HepG2 (cell line): ENCODE data around the gene IL3RA. TPM values are rescaled to one million over a fixed set of nuclear protein-coding genes. Genes with fewer than 3 reads are reported as not detected.
A peak's percentile ranks its signal among the peaks of the same experiment; 100 is the strongest.
"Not testable (repeated sequence)": the region's sequence is repeated elsewhere in the genome, so short reads cannot be mapped to it uniquely, and the experiment has no call there.

ENCODE experiments used
- ATAC-seq: fragments of 200-7000 bp; cut with Tn5 transposase; 3 replicates; pipeline ENCODE4 v1.9.1; 2020; ENCODE audit warnings: mild to moderate bottlenecking, moderate library complexity
- BruUV-seq: library from RNA; stranded (reverse); fragments of 400-500 nt; replicated peaks from 2 replicates; lab custom pipeline; 2021; lab: Mats Ljungman, UMichigan
- CTCF ChIA-PET: fragments of 300-600 bp; formaldehyde crosslinking; extraction: SDS; loops from one replicate; lab custom pipeline; 2021; ENCODE audit warnings: low total read pairs, inconsistent platforms, low intra/inter-chr PET ratio; lab: Yijun Ruan, JAX
- POLR2A ChIA-PET: fragments of 350-600 bp; sonication (Branson Sonifier 250); formaldehyde crosslinking; loops from one replicate; lab custom pipeline; 2020; ENCODE audit warnings: antibody characterized with exemption, inconsistent platforms; lab: Yijun Ruan, JAX
- DNase-seq: peaks from one replicate; pipeline ENCODE4 v3.0.0-alpha.2; 2015; ENCODE audit warnings: low spot score
- FAIRE-seq: peaks from 3 replicates; lab custom pipeline; 2011; peaks lifted over from hg19 to GRCh38; lab: Jason Lieb, UNC
- H2AFZ ChIP-seq: one replicate; pipeline ENCODE4 v1.6.1; 2011; ENCODE audit warnings: low read length, inconsistent platforms
- H3K27ac ChIP-seq: fragments of 300-600 bp; 3 replicates; pipeline ENCODE4 v1.8.0; 2011; ENCODE audit warnings: mixed run types, mild to moderate bottlenecking, mixed read lengths, low read length, inconsistent platforms; ENCODE audit not compliant: insufficient read depth; ENCODE audit errors: extremely low read length
- H3K27me3 ChIP-seq, 2 experiments: fragments of 200-600 bp in 1 of 2; 2 replicates in 1 of 2; 3 replicates in 1 of 2; pipeline versions ENCODE4 v1.6.0 to v1.8.0; 2011; ENCODE audit warnings: low read length in 2 of 2, mild to moderate bottlenecking in 2 of 2, moderate library complexity in 2 of 2, inconsistent platforms in 1 of 2; ENCODE audit not compliant: insufficient read depth in 2 of 2, control insufficient read depth in 1 of 2
- H3K36me3 ChIP-seq, 2 experiments: fragments of 200-600 bp in 1 of 2; replicated peaks in 1 of 2; 2 replicates in 1 of 2; 3 replicates in 1 of 2; pipeline versions ENCODE4 v1.5.1 to v1.8.0; 2011; ENCODE audit warnings: low read length in 2 of 2, inconsistent platforms in 1 of 2; ENCODE audit not compliant: insufficient read depth in 2 of 2, control insufficient read depth in 1 of 2
- H3K4me1 ChIP-seq: 2 replicates; pipeline ENCODE4 v1.5.1; 2012; ENCODE audit warnings: low read length, inconsistent platforms; ENCODE audit not compliant: insufficient read depth
- H3K4me2 ChIP-seq: 2 replicates; pipeline ENCODE4 v1.6.0; 2011; ENCODE audit warnings: low read depth, low read length, inconsistent platforms
- H3K4me3 ChIP-seq, 3 experiments: fragments of 200-600 bp in 1 of 3; sonication (generic), shearing (Covaris generic) in 1 of 3; replicated peaks in 1 of 3; 2 replicates each; pipeline ENCODE4 v1.5.1; 2011 to 2016; ENCODE audit warnings: low read length in 3 of 3, inconsistent platforms in 2 of 3, low read depth in 2 of 3, mild to moderate bottlenecking in 2 of 3, control low read depth in 1 of 3, mixed read lengths in 1 of 3; ENCODE audit not compliant: insufficient read depth in 1 of 3
- H3K79me2 ChIP-seq: one replicate; pipeline ENCODE4 v1.6.1; 2011; ENCODE audit warnings: low read length, inconsistent platforms; ENCODE audit not compliant: insufficient read depth
- H3K9ac ChIP-seq: 2 replicates; pipeline ENCODE4 v1.6.0; 2011; ENCODE audit warnings: mild to moderate bottlenecking, low read depth, low read length, inconsistent platforms; ENCODE audit not compliant: insufficient read depth
- H3K9me3 ChIP-seq: 2 replicates; pipeline ENCODE4 v1.5.1; 2012; ENCODE audit warnings: mild to moderate bottlenecking, low read length
- H4K20me1 ChIP-seq: 2 replicates; pipeline ENCODE4 v1.6.0; 2011; ENCODE audit warnings: inconsistent platforms, mild to moderate bottlenecking, low read length, moderate library complexity; ENCODE audit not compliant: insufficient read depth
- POLR2AphosphoS2 ChIP-seq: IDR thresholded peaks from 2 replicates; pipeline ENCODE4 v1.6.1; 2011; ENCODE audit warnings: low read depth, low read length, improper control_type of control experiment
- ZBTB20 ChIP-seq: sonication (generic); formaldehyde crosslinking; IDR thresholded peaks from 2 replicates; pipeline ENCODE4 v1.8.1; 2023; ENCODE audit warnings: missing genetic modification reagents, low read depth, mild to moderate bottlenecking, borderline replicate concordance
- WGBS: methylation state at CpG from one replicate; pipeline ENCODE4 v1.1.6; 2017; ENCODE audit warnings: low lambda C conversion rate; 5-methylcytosine and 5-hydroxymethylcytosine counted together
- in situ Hi-C: cut with HindIII; loops from 2 replicates; pipeline ENCODE4 v1.10.0; 2017; ENCODE audit warnings: low pct_unique_long_range_greater_than_20kb; ENCODE audit not compliant: extremely low pct_ligation_motif_present
- intact Hi-C: fragments of 100-400 bp; cut with micrococcal nuclease; formaldehyde crosslinking; loops from one replicate; pipeline ENCODE4 v1.10.0; 2022; ENCODE audit not compliant: unreplicated experiment
- polyA plus RNA-seq, 8 experiments: library from polyadenylated mRNA; depleted of rRNA in 3 of 8; stranded (reverse) in 7 of 8; unstranded in 1 of 8; fragments of >200 nt; fragmentation: Illumina TruSeq in 4 of 8; extraction: Trizol in 4 of 8; gene quantifications; 2 replicates each; pipeline versions ENCODE4 v1.2.1 to v1.2.3, GENCODE V29; 2011 to 2016; ENCODE audit warnings: low read depth in 4 of 8, missing spikeins in 1 of 8, mixed read lengths in 1 of 8; ENCODE audit not compliant: insufficient read depth in 1 of 8
- total RNA-seq, 5 experiments: library from RNA; depleted of rRNA; stranded (reverse); fragments of >200 nt; fragmentation: Illumina TruSeq; extraction: Trizol; gene quantifications; 2 replicates each; pipeline ENCODE4 v1.2.3, GENCODE V29; 2016; ENCODE audit warnings: low read depth in 1 of 5
- TF ChIP-seq, protein P1 (sequence below): sonication (generic); formaldehyde crosslinking; IDR thresholded peaks from 2 replicates; pipeline ENCODE4 v1.4.0; 2020; ENCODE audit warnings: missing genetic modification reagents

Gene IL3RA
- total and polyA plus RNA-seq, 2 of the 13 experiments (the other 11 are each of a cell fraction or from before 2014, with no cell fraction given) = not detected

DNA sequence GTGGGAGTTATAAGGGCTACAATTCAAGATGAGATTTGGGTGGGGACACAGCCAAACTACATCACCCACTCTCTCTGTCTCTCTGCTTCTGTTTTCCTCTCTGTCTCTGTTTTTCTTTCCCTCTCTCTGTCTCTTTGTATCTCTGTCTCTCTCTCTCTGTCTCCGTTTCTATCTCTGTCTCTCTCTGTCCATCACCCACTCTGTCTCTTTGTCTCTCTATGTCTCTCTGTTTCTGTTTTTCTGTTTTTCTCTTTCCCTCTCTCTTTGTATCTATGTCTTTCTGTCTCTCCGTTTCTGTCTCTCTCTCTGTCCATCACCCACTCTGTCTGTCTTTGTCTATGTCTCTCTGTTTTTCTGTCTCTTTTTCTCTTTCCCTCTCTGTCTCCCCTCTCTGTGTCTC lies 25.3 kb downstream of the IL3RA start (continued):
- TF ChIP-seq, protein P1, sequence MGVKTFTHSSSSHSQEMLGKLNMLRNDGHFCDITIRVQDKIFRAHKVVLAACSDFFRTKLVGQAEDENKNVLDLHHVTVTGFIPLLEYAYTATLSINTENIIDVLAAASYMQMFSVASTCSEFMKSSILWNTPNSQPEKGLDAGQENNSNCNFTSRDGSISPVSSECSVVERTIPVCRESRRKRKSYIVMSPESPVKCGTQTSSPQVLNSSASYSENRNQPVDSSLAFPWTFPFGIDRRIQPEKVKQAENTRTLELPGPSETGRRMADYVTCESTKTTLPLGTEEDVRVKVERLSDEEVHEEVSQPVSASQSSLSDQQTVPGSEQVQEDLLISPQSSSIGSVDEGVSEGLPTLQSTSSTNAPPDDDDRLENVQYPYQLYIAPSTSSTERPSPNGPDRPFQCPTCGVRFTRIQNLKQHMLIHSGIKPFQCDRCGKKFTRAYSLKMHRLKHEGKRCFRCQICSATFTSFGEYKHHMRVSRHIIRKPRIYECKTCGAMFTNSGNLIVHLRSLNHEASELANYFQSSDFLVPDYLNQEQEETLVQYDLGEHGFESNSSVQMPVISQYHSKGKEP = no peak

DNA sequence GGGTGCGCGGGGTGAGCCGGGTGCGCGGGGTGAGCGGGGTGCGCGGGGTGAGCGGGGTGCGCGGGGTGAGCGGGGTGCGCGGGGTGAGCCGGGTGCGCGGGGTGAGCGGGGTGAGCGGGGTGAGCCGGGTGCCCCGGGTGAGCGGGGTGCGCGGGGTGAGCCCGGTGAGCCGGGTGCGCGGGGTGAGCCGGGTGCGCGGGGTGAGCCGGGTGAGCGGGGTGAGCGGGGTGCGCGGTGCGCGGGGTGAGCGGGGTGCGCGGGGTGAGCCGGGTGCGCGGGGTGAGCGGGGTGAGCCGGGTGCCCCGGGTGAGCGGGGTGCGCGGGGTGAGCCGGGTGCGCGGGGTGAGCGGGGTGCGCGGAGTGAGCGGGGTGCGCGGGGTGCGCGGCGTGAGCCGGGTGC lies 29.8 kb downstream of the IL3RA start:
- BruUV-seq, H3K79me2 ChIP-seq, H4K20me1 ChIP-seq, FAIRE-seq, DNase-seq, H3K4me2 ChIP-seq, H3K9ac ChIP-seq, H3K27me3 ChIP-seq, CTCF ChIA-PET, in situ Hi-C loops, ATAC-seq, POLR2A ChIA-PET, H3K36me3 ChIP-seq, H3K9me3 ChIP-seq, H3K4me3 ChIP-seq, H3K27ac ChIP-seq, intact Hi-C loops, H2AFZ ChIP-seq, H3K4me1 ChIP-seq: not testable (repeated sequence)
- WGBS = 98% methylated on average over 23 of the region's 63 CpGs

DNA sequence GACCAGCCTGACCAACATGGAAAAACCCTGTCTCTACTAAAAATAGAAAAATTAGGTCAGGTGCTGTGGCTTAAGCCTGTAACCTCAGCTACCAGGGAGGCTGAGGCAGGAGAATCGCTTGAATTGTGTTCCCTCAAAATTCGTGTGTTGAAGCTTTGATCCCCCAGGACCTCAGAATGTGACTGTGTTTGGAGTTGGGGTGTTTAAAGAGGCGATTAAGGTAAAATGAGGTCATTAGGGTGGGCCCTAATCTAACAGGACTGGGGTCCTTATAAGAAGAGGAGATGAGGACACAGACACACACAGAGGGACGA lies 31.8 kb downstream of the IL3RA start:
- no peaks in the 10 kb centered on the region for H3K36me3 ChIP-seq
- DNase-seq (no peak), ATAC-seq (peak; percentile 67)
- H3K4me3 ChIP-seq = no peak overlapping the region
- in situ Hi-C loops = no loop called here
- no peaks in the 10 kb centered on the region for H4K20me1 ChIP-seq
- intact Hi-C loops = no loop called here
- CTCF ChIA-PET = no interaction called here
- TF ChIP-seq POLR2AphosphoS2 (peak; percentile 65; the same call in 1 of the 2 replicates), ZBTB20 (CRISPR knock-in tag) (no peak)
- TF ChIP-seq, all 625 proteins: peak for 1
- WGBS = 25% methylated on average over 4 of the region's 4 CpGs
- no peak overlapping the region for H3K4me2 ChIP-seq
- H3K9me3 ChIP-seq = no peaks in the 10 kb centered on the region
- H3K27me3 ChIP-seq = no peaks in the 10 kb centered on the region
- no peaks in the 10 kb centered on the region for H3K4me1 ChIP-seq
- POLR2A ChIA-PET = no interaction called here
- FAIRE-seq = no peak
- no peak overlapping the region for H3K27ac ChIP-seq
- no peak overlapping the region for H2AFZ ChIP-seq
- no peak overlapping the region for H3K9ac ChIP-seq
- no TSS peak for BruUV-seq
- H3K79me2 ChIP-seq = no peaks in the 10 kb centered on the region
